AG10803 (cell line): ENCODE data around the gene APOB.

Experiments
- DNase-seq: peaks from one replicate; pipeline ENCODE4 v3.0.0; 2010; ENCODE audit warnings: low read depth
- H3K4me3 ChIP-seq: 2 replicates; pipeline ENCODE4 v1.5.1; 2011; ENCODE audit warnings: mild to moderate bottlenecking, low read length, control low read depth
- TF ChIP-seq, protein P1 (sequence below): conservative IDR thresholded peaks from 2 replicates; pipeline ENCODE4 v1.5.1; 2011; ENCODE audit warnings: mild to moderate bottlenecking, low read length, control low read depth, inconsistent platforms

Gene APOB

GRCh38 chr2:21070341-21071257 lies 26.7 kb upstream of the APOB start:
- no peak for DNase-seq
- no peak overlapping the region for H3K4me3 ChIP-seq
- TF ChIP-seq, protein P1, sequence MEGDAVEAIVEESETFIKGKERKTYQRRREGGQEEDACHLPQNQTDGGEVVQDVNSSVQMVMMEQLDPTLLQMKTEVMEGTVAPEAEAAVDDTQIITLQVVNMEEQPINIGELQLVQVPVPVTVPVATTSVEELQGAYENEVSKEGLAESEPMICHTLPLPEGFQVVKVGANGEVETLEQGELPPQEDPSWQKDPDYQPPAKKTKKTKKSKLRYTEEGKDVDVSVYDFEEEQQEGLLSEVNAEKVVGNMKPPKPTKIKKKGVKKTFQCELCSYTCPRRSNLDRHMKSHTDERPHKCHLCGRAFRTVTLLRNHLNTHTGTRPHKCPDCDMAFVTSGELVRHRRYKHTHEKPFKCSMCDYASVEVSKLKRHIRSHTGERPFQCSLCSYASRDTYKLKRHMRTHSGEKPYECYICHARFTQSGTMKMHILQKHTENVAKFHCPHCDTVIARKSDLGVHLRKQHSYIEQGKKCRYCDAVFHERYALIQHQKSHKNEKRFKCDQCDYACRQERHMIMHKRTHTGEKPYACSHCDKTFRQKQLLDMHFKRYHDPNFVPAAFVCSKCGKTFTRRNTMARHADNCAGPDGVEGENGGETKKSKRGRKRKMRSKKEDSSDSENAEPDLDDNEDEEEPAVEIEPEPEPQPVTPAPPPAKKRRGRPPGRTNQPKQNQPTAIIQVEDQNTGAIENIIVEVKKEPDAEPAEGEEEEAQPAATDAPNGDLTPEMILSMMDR: no peak

DNA sequence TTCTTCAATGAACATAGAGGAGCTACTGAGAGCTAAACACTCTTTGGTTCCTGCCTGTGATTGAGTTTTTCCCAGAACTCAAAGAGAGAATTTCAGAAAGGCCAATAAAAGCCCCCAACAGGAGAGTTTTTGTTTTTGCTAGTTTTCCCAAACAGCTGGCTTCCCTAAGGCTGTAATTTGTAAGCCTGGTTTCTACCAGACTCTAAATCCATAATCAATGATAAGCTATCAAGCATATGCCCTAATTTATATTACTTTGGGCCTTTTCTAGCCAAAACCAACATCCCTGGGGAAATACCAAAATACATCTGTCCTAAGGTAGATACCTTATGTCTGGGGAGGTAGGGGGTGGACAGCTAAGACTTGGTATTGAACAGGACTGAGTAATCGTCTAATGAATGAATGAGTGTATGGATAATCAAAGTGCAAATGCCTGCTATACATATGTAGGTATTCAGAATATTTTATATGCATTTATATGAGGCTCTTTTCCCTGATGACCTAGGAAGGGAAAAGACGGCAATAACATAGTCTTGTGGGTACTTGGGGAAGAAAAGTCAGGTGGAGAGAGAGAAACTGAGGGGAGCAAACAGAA lies 26.0 kb upstream of the APOB start:
- DNase-seq: no peak
- TF ChIP-seq, protein P1: no peak
- no peak overlapping the region for H3K4me3 ChIP-seq

DNA sequence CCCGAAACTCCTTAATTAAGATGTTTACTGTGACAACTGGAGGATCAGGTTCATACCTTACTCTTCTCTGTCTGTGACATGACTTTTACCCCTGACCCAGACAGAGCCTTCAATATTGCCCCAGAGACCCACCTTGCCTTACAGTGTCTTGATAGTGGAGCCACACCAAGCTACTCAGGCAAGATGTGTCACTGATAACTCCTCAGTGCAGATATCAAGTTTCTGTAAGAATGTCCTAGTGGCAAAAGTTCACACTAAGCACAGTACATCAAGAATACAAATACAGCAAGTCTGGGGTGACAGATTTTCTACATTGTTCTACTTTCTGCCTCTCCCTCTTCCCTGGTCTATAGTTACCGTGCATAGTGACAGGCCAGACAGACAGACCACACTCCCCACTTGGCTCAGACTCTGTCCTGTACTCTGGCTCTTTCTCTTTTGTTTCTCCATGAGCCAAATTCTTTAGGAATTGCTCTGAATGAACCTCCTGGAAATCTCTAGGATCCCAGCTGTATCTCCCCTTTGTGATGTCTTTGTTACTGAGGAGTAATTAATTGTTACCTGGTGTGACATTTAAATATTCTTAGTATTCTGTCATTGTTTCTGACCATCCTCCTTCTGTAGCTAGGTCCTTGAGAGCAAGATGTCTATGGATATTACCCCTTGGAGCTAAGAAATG lies 24.1 kb upstream of the APOB start:
- no peak for DNase-seq
- TF ChIP-seq, protein P1: no peak
- no peak overlapping the region for H3K4me3 ChIP-seq

DNA sequence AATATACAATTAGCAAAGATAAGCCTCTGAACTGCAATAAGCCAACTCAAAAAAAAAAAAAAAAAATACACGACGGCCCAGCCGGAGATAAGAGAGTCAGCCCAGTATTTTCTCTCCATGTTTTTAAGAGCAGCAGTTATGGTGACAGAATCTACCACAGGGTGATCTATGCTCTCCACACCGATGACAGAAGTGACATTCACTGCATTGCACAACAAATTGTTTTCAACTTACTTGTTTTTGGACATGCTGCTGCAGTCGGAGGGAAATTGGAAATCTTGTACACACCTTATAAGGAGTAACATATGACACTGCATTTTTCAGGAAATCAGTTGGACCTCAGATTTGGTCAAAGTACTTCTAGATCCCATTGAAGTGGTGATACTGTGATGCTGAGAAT lies 23.3 kb upstream of the APOB start:
- no peak overlapping the region for H3K4me3 ChIP-seq
- TF ChIP-seq, protein P1: no peak
- DNase-seq: no peak

- TF ChIP-seq, protein P1: no peak
- no peak for DNase-seq
- H3K4me3 ChIP-seq: no peak overlapping the region
Measured at GRCh38 chr2:21059885-21060610, 16.2 kb upstream of the APOB start.

DNA sequence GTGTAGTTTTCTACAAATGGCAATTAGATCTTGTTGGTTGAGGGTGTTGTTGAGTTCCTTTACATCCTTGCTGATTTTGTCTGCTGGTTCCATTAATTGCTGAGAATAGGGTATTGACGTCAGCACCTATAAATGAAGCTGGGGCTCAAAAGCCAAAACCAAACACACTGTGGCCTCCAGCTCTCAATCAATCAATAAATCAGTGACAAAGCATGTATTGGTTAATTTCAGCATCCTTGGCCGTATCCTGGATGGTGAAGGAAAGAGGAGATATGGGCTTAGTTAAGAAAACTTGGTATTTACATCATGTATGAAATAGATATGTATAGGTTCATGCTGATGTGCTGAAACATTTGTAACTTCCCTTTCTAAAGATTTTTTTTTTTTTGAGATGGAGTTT lies 13.2 kb upstream of the APOB start:
- TF ChIP-seq, protein P1: no peak
- H3K4me3 ChIP-seq: no peak overlapping the region
- DNase-seq: no peak
